Upper lobe of left lung (tissue), 6 donors: ENCODE results near the gene CARMIL1. TPM values are rescaled to one million over a fixed set of nuclear protein-coding genes. Genes with fewer than 3 reads are reported as not detected.

ENCODE experiments used
- ATAC-seq, 2 donors: fragments of 200-7000 bp; cut with Tn5 transposase; one replicate each; pipeline ENCODE4 v1.9.1; 2022; ENCODE audit warnings: mild to moderate bottlenecking in 2 of 2, moderate library complexity in 2 of 2; ENCODE audit not compliant: low FRiP score in 2 of 2
- DNase-seq, 2 donors: peaks; one replicate each; pipeline ENCODE4 v3.0.0-alpha.2; 2019 to 2020
- H3K27ac ChIP-seq, 4 donors: fragments of 200-600 bp; sonication (generic); one replicate each; pipeline ENCODE4 v1.5.1; 2016 to 2019
- H3K27me3 ChIP-seq, 4 donors: fragments of 200-600 bp; sonication (generic); one replicate each; pipeline ENCODE4 v1.5.1; 2017 to 2019
- H3K36me3 ChIP-seq, 4 donors: fragments of 200-600 bp; sonication (generic); one replicate each; pipeline ENCODE4 v1.5.1; 2016 to 2019
- H3K4me1 ChIP-seq, 4 donors: fragments of 200-600 bp; sonication (generic); one replicate each; pipeline ENCODE4 v1.5.1; 2018 to 2019
- H3K4me3 ChIP-seq, 4 donors: fragments of 200-600 bp; sonication (generic); one replicate each; pipeline ENCODE4 v1.5.1; 2017 to 2019; ENCODE audit warnings: mild to moderate bottlenecking in 2 of 4, moderate library complexity in 1 of 4
- H3K9me3 ChIP-seq, 4 donors: fragments of 200-600 bp; sonication (generic); one replicate each; pipeline ENCODE4 v1.5.1; 2018 to 2019
- EP300 ChIP-seq, 4 donors: sonication (generic); formaldehyde crosslinking; IDR thresholded peaks; one replicate each; pipeline ENCODE4 v1.5.1; 2017; ENCODE audit warnings: antibody characterized with exemption in 4 of 4, control low read depth in 2 of 4
- POLR2A ChIP-seq, 4 donors: fragments of 450-650 bp; IDR thresholded peaks; one replicate each; pipeline ENCODE4 v1.5.1; 2016 to 2017; ENCODE audit warnings: antibody characterized with exemption in 4 of 4, mild to moderate bottlenecking in 2 of 4
- POLR2AphosphoS5 ChIP-seq, 2 donors: sonication (generic); formaldehyde crosslinking; IDR thresholded peaks; one replicate each; pipeline ENCODE4 v1.5.1; 2017; ENCODE audit warnings: antibody characterized with exemption in 2 of 2
- WGBS, 2 donors: methylation state at CpG; one replicate each; pipeline ENCODE4 v1.1.5; 2017 to 2018; 5-methylcytosine and 5-hydroxymethylcytosine counted together
- total RNA-seq, 6 donors: library from RNA; depleted of rRNA in 4 of 6; stranded (reverse); fragments of >200 nt in 4 of 6; gene quantifications; one replicate each; pipeline versions ENCODE4 v1.1.0 to v1.2.1, GENCODE V29; 2016 to 2021
- TF ChIP-seq, protein P1 (sequence below), 6 experiments: fragments of 450-650 bp in 4 of 6; fragments of 200-600 bp in 2 of 6; sonication (generic) in 2 of 6; IDR thresholded peaks; one replicate each; pipeline ENCODE4 v1.5.1; 2016 to 2019; ENCODE audit warnings: antibody characterized with exemption in 6 of 6
- donor health status: DM: no; HTN: no; CAD: no; lungs with moderate emphysema.
- donor health status: DM: no; HTN: yes; CAD: no; lungs with severe emphysema.

CARMIL1 gene
- total RNA-seq, 6 donors from 2014 or later = 19.8 to 78.6 (median 44.9) TPM

DNA sequence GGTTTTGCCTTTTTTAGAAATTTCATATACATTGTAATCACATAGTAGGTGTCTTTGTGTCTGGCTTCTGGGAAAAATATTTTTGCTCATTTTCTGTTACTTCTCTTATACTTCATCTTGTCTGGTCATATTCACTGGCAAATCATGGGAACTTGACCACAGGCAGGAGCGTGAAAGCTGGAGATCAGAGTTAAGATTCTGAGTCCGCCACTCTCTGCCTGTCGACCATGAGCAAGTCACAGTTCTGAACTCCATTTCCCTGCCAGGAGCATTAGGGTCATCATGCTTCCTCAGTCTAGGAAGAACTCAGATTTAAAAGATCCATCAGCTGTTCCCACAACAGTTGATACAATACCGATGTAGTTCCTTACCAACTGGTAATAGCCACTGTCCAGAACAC is 360.5 kb downstream of the CARMIL1 start:
- no peak for DNase-seq
- no peak for TF ChIP-seq EP300 (IDR thresholded peaks at IDR 0.05)
- no peak overlapping the region for H3K27ac ChIP-seq
- H3K4me1 ChIP-seq = no peaks in the 10 kb centered on the region
- no peak overlapping the region for H3K4me3 ChIP-seq
- no peaks in the 10 kb centered on the region for H3K27me3 ChIP-seq
- WGBS, 2 donors = 79 to 86% methylated on average over 4 of the region's 4 CpGs
- no peak for ATAC-seq
- no peaks in the 10 kb centered on the region for H3K9me3 ChIP-seq
- H3K36me3 ChIP-seq = no peaks in the 10 kb centered on the region

DNA sequence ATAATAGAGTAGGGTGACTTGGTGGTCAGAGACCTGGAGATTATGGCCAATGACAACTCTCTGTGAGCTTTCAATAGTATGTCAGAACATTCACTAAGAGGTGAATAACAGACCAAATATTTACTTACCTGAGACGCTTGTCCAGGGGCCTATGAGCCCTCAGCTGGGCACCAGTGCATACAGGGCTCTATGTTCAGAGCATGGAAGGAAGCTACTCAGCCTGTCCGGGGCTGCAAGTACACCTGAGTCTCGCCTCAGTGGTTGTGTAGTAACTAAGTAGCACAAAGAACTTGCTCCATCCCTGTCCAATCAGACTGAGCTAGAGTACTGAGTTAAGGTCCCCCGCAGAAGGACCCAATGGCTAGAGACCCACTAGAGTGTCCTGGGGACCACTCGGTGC is 361.3 kb downstream of the CARMIL1 start:
- H3K4me3 ChIP-seq = no peak overlapping the region
- no peak overlapping the region for H3K27ac ChIP-seq
- DNase-seq (no peak), ATAC-seq (no peak)
- WGBS, 2 donors = 78 to 79% methylated on average over 4 to 5 of the region's 5 CpGs
- no peak for TF ChIP-seq POLR2AphosphoS5 (IDR thresholded peaks at IDR 0.05)
- TF ChIP-seq, protein P1, sequence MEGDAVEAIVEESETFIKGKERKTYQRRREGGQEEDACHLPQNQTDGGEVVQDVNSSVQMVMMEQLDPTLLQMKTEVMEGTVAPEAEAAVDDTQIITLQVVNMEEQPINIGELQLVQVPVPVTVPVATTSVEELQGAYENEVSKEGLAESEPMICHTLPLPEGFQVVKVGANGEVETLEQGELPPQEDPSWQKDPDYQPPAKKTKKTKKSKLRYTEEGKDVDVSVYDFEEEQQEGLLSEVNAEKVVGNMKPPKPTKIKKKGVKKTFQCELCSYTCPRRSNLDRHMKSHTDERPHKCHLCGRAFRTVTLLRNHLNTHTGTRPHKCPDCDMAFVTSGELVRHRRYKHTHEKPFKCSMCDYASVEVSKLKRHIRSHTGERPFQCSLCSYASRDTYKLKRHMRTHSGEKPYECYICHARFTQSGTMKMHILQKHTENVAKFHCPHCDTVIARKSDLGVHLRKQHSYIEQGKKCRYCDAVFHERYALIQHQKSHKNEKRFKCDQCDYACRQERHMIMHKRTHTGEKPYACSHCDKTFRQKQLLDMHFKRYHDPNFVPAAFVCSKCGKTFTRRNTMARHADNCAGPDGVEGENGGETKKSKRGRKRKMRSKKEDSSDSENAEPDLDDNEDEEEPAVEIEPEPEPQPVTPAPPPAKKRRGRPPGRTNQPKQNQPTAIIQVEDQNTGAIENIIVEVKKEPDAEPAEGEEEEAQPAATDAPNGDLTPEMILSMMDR (IDR thresholded peaks at IDR 0.05) = no peak
- TF ChIP-seq EP300 (IDR thresholded peaks at IDR 0.05) = no peak
- TF ChIP-seq POLR2A (IDR thresholded peaks at IDR 0.05) = no peak
- H3K36me3 ChIP-seq = no peaks in the 10 kb centered on the region
- H3K4me1 ChIP-seq = no peaks in the 10 kb centered on the region
- no peaks in the 10 kb centered on the region for H3K9me3 ChIP-seq
- H3K27me3 ChIP-seq = no peaks in the 10 kb centered on the region

DNA sequence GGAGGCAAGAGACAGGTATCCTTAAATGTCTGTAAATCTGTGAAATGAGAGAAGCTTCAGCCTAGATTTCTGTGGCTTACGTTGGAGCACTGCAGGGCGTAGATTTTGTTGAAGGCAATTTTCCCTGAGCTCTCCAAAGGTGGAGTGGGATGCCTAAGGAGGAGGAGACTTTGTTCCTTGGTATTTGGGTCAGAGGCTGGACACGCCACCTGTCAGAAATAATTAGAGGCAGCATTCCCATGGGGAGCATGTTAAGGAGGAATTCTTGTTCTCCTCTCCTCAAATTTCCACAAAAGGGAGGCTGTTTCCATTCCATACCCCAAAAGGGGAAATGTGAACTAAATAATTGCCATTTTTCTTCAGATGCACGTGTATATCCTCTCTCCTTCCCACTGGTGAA is 361.7 kb downstream of the CARMIL1 start:
- Histone ChIP-seq H3K36me3 (no peaks in the 10 kb centered on the region), H3K27me3 (no peaks in the 10 kb centered on the region), H3K27ac (no peak overlapping the region), H3K4me1 (no peaks in the 10 kb centered on the region), H3K9me3 (no peaks in the 10 kb centered on the region), H3K4me3 (no peak overlapping the region)
- no peak for ATAC-seq
- no peak for DNase-seq
- WGBS, 2 donors = 76 to 87% methylated on average over 4 of the region's 4 CpGs
- TF ChIP-seq POLR2A (IDR thresholded peaks at IDR 0.05) = no peak
- TF ChIP-seq POLR2AphosphoS5 (IDR thresholded peaks at IDR 0.05) = no peak
- no peak for TF ChIP-seq EP300 (IDR thresholded peaks at IDR 0.05)
- TF ChIP-seq, protein P1 (IDR thresholded peaks at IDR 0.05) = no peak

DNA sequence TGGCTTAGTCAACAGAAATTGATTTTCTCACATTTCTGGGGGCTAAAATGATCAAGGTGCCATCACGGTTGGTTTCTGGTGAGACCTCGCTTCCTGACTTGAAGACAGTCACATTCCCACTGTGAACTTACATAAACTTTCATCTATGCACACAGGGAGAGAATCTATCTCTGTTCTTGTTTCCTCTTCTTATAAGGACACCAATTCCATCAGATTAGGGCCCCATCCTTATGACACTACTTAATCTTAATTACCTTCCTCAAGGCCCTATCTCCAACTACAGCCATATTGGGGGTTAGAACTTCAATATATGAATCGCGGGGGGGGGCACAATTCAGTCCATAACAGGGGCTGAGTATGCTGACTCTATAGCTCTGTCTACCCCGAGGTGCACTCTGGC is 362.2 kb downstream of the CARMIL1 start:
- H3K27ac ChIP-seq = no peak overlapping the region
- H3K9me3 ChIP-seq = no peaks in the 10 kb centered on the region
- TF ChIP-seq, protein P1 (IDR thresholded peaks at IDR 0.05) = no peak
- TF ChIP-seq POLR2A (IDR thresholded peaks at IDR 0.05) = no peak
- TF ChIP-seq EP300 (IDR thresholded peaks at IDR 0.05) = no peak
- 74 to 77% methylated on average over 5 of the region's 5 CpGs for WGBS, 2 donors
- no peaks in the 10 kb centered on the region for H3K36me3 ChIP-seq
- DNase-seq (no peak), ATAC-seq (no peak)
- no peak overlapping the region for H3K4me3 ChIP-seq
- no peaks in the 10 kb centered on the region for H3K27me3 ChIP-seq
- no peaks in the 10 kb centered on the region for H3K4me1 ChIP-seq

DNA sequence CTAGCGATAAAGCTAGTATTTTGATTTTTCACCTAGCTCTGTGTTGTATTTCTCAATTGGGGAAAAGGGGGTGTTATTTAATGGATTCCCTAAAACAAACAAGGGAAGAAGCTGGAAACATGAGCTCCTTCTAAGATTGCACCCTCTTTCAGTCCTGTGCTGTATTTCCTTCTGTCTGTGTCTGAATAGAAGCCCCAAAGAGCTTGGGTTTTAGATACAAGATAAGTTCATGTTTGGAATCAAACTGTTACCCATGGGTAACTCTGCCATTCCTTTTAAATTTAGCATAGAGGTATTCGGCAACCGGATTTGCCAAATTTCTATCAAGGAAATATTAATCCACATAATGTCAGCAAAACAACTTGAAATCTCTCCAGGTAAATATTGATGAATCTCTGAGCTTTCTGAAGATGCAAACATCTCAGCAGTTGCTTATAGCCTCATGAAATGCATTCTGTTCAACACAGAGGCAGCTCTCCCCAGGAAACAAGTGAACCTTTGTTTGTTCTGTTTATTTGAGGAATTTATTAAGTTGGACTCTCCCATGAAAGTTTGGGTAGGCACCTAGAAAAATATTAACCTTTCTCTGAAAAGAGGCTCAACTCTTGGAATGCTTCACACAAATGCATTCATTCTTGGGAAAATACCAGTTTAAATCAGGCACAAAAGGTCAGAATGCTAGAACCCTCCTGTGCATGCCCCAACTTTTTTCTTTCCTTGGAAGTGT is 362.9 kb downstream of the CARMIL1 start:
- Histone ChIP-seq H3K4me3 (no peak overlapping the region), H3K4me1 (no peaks in the 10 kb centered on the region), H3K27me3 (no peaks in the 10 kb centered on the region), H3K9me3 (no peaks in the 10 kb centered on the region), H3K36me3 (no peaks in the 10 kb centered on the region), H3K27ac (no peak overlapping the region)
- TF ChIP-seq POLR2AphosphoS5 (IDR thresholded peaks at IDR 0.05) = no peak
- TF ChIP-seq, protein P1 (IDR thresholded peaks at IDR 0.05) = no peak
- TF ChIP-seq POLR2A (IDR thresholded peaks at IDR 0.05) = no peak
- TF ChIP-seq EP300 (IDR thresholded peaks at IDR 0.05) = no peak
- ATAC-seq (no peak), DNase-seq (no peak)
- WGBS, 2 donors = 68 to 69% methylated on average over 3 of the region's 3 CpGs
